ENCODE results near the gene MVB12B. TPM values are rescaled to one million over a fixed set of nuclear protein-coding genes. Genes with fewer than 3 reads are reported as not detected.

The MVB12B gene
- total RNA-seq, 1 donor, result 9.4 TPM

DNA sequence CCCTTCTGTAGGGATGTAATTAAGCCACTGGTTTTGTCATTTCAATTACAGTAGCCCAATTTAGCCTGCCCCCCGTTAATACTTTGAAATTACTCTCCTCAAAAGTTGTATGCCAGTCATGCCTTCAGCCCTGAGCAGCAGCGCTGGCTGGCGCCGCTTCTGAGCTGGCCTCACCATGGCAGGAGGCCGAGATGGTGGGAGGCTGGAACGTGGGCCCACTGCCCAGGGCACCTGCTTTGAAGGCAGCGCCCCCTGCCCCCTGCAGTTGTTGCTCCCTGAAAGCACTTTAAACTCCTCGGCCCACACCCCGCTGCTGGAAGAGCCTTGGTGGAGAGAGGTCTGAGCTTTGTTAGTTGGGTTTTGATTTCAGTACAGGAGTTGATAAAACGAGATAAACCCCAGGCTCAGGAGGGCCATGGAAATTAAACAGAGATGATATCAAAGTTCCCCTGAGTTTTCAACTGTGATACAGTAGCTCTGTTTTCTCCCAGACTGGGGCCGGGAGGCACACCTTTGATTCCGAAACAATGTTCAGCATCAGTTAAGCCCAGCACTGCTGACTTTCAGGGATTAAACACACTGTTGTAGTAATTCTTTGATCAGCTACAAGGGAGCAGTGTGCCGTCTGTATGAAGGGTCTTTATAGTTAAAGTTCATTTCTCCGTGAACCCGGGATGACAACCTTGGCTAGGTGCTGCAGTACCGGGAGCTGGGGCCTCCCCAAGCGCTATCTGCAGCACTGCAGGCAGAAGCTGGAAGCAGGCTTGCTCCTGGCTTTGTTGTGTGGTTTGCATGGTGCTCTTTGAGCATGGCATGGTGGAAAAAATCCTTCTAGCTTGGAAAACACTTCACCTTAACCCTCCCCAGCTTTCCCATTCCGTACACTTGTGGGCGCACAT is 9.5 kb downstream of the MVB12B start:
- H3K4me1 ChIP-seq (ENCODE audit: insufficient read depth, low read length), result peaks cover 39% of the 10 kb centered on the region
- H3K9me3 ChIP-seq (ENCODE audit: low read depth, low read length), result no peaks in the 10 kb centered on the region
- no peaks in the 10 kb centered on the region for H3K27me3 ChIP-seq (ENCODE audit: insufficient read depth, low read length)
- H3K4me3 ChIP-seq (ENCODE audit: low read length), result no peak overlapping the region

DNA sequence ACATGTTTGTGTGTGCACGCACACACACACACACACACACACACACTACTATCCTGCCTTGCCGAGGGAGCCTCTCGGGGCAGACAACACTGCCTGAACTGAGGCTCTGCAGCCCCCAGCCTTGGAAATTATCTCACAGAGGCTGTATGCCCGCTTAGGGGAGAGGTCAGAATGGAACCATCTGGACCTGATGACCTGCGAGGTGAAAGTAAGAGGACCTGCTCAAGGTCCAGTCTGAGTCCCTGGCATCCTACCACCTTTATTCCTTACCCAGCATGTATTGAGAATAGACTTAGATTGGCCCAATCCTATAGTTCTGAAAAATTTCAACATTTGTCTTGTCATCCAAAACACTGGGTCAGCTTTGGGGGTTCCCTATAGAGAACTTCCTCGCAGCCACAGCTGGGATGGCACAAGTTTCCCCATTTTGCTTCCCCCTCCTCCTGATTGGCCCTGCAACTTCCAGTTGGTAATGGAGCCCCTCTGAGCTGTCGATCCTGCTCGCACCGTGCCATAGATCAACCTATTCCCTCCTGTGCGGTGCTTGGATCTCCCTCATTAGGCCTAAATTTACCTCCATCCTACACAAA is 10.2 kb downstream of the MVB12B start:
- H3K27me3 ChIP-seq (ENCODE audit: insufficient read depth, low read length), result no peaks in the 10 kb centered on the region
- H3K4me1 ChIP-seq (ENCODE audit: insufficient read depth, low read length), result peaks cover 35% of the 10 kb centered on the region
- no peaks in the 10 kb centered on the region for H3K9me3 ChIP-seq (ENCODE audit: low read depth, low read length)
- no peak overlapping the region for H3K4me3 ChIP-seq (ENCODE audit: low read length)

DNA sequence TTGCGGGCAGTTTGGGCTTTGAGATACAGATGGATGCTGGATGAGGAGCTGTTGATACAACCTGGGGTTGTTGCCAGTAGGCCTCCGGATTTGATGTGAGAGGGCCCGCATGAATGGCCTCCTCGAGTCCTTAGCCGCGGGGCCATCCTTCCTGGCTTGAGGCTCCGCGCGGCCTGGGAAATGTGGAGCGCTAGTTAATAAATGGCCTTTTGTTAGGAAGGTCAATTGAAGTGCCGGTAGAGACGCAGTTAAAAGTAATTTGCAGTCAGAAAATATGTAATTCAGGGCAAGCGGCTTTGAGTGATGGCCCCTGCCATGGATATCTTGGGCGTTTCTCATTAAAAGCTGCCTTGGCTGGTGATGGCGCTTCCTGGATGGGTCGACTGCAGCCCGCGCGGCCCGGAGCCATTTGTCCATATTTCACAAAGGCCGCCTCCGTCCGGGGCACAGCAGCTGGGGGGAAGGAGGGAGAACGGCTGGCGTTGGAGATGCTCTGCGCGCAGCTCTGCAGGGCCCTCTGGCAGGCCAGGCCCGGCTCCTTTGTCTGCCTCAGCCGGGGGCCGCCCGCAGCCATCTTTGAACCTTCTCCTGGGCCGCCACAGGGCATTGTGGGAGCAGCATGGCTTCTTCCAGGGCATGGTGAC is 11.2 kb downstream of the MVB12B start:
- peaks cover 32% of the 10 kb centered on the region for H3K4me1 ChIP-seq (ENCODE audit: insufficient read depth, low read length)
- no peaks in the 10 kb centered on the region for H3K9me3 ChIP-seq (ENCODE audit: low read depth, low read length)
- H3K27me3 ChIP-seq (ENCODE audit: insufficient read depth, low read length), result no peaks in the 10 kb centered on the region
- H3K4me3 ChIP-seq (ENCODE audit: low read length), result no peak overlapping the region

DNA sequence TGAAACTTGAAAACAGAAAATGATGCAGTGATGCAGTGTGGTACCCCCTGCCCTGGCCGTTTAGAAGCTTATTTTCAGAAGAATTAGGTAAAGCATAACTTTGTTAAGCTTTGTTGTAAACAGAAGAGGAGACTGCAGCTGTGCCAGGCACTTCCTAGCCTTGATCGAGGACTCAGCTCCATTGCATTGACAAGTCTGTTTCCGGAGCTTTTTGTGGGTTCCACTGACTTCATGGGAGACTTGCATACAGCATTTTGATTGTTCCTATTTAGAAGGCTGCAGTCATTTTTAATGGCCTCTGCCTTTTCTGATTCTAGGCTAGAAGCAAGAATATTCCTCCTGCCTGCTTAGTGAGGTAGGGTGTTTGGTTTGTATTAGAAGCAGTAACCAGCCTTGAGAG is 12.3 kb downstream of the MVB12B start:
- no peak overlapping the region for H3K4me3 ChIP-seq (ENCODE audit: low read length)
- peaks cover 32% of the 10 kb centered on the region for H3K4me1 ChIP-seq (ENCODE audit: insufficient read depth, low read length)
- no peaks in the 10 kb centered on the region for H3K27me3 ChIP-seq (ENCODE audit: insufficient read depth, low read length)
- H3K9me3 ChIP-seq (ENCODE audit: low read depth, low read length), result no peaks in the 10 kb centered on the region

DNA sequence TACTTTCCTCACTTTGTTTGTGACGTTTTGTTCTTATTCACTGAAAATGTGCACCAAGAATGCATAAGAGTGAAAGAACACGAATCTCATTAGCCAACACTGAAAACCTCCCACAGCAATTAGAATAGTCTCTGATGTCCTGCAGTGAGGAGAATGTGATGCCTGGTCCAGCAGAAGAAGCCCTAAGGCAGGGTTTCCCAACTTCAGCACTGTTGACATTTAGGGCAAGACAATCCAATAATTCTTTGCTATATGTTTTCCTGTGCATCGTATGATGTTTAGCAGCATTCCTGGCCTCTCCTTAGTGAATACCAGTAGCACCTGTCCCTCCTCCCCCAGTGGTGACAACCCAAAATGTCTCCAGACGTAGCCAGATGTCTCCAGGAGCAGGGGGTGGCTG is 14.8 kb downstream of the MVB12B start:
- Histone ChIP-seq H3K4me1 (ENCODE audit: insufficient read depth, low read length) (peaks cover 29% of the 10 kb centered on the region), H3K27me3 (ENCODE audit: insufficient read depth, low read length) (no peaks in the 10 kb centered on the region), H3K4me3 (ENCODE audit: low read length) (no peak overlapping the region), H3K9me3 (ENCODE audit: low read depth, low read length) (no peaks in the 10 kb centered on the region)

DNA sequence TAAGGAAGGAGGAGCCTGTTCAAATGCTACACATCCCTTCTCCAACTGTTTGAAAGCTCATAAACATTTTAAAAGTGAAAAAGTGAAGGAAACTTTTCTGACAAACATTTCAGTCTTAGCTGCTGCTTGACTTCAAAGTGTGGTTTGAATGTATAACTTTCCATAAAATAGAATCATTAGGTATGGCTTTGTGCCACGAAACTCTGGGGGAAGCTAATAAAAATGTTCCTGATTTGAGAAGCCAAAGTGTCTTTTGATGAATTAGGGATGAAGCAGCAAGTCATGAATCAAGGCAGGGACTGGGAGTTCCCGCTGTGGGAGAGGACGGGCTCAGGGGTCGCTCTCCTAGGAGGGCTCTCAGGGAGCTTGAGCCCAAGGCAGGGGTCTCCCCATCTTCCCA is 15.3 kb downstream of the MVB12B start:
- no peaks in the 10 kb centered on the region for H3K27me3 ChIP-seq (ENCODE audit: insufficient read depth, low read length)
- no peak overlapping the region for H3K4me3 ChIP-seq (ENCODE audit: low read length)
- H3K4me1 ChIP-seq (ENCODE audit: insufficient read depth, low read length), result peaks cover 28% of the 10 kb centered on the region
- H3K9me3 ChIP-seq (ENCODE audit: low read depth, low read length), result no peaks in the 10 kb centered on the region

DNA sequence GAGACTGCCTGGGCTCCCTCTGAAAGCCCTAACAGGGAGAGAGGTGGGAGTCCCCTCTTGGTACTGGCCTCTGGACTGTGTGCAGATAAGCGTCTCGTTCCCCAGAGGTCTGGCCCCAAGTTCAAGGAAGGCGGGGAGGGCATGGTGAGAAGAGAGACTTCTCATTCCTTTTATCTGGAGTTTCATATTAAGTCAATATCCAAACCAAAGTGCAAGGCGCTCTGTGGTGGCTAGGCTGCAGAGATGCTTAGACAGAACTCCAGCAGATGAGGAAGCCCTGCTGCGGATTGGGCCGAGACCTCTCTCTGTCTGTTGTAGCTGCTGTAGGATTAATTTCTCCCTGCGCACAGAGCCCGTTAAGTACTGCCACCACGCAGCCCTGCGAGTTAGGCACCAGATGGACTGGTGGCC is 16.0 kb downstream of the MVB12B start:
- no peaks in the 10 kb centered on the region for H3K9me3 ChIP-seq (ENCODE audit: low read depth, low read length)
- peaks cover 28% of the 10 kb centered on the region for H3K4me1 ChIP-seq (ENCODE audit: insufficient read depth, low read length)
- H3K27me3 ChIP-seq (ENCODE audit: insufficient read depth, low read length), result no peaks in the 10 kb centered on the region
- no peak overlapping the region for H3K4me3 ChIP-seq (ENCODE audit: low read length)

DNA sequence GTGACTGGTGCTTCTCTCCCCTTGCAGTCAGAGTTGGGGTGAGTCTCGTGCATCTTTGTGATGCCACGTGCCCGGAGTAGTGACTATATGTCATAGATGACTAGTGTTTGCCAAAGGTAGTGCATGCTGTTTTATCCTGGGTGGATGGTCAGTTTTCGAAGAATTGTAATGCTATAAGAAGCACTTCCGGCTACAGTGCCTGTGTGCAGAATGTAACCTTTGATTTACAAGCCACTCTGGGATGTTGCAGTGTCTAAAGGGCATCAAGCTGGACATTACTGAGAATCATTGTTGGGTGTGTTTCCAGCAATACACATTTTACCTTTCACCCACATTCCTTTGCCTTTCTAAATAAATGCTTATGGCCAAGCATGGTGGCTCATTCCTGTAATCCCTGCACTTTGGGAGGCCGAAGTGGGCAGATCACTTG is 16.7 kb downstream of the MVB12B start:
- peaks cover 29% of the 10 kb centered on the region for H3K4me1 ChIP-seq (ENCODE audit: insufficient read depth, low read length)
- H3K4me3 ChIP-seq (ENCODE audit: low read length), result no peak overlapping the region
- no peaks in the 10 kb centered on the region for H3K27me3 ChIP-seq (ENCODE audit: insufficient read depth, low read length)
- H3K9me3 ChIP-seq (ENCODE audit: low read depth, low read length), result no peaks in the 10 kb centered on the region

DNA sequence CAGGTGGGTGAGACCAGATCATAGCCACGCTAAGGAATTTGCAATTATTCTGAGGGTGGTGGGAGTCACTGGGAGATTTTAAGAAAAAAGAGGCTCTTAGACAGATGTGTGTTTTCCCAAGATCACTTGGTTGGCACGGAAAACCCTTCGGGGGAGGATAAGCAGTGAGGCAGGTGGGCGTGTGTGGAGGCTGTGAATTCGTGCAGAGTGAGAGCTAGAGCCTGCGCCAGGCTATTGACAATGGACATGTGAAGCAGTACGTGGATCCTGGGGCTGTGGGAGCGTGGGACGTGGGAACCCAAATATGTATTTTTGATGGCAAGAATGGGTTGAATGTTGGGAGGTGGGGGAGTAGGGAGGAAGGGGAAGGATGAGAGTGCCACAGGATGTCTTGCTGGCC is 19.4 kb downstream of the MVB12B start:
- Histone ChIP-seq H3K9me3 (ENCODE audit: low read depth, low read length) (no peaks in the 10 kb centered on the region), H3K4me3 (ENCODE audit: low read length) (no peak overlapping the region), H3K27me3 (ENCODE audit: insufficient read depth, low read length) (no peaks in the 10 kb centered on the region)

DNA sequence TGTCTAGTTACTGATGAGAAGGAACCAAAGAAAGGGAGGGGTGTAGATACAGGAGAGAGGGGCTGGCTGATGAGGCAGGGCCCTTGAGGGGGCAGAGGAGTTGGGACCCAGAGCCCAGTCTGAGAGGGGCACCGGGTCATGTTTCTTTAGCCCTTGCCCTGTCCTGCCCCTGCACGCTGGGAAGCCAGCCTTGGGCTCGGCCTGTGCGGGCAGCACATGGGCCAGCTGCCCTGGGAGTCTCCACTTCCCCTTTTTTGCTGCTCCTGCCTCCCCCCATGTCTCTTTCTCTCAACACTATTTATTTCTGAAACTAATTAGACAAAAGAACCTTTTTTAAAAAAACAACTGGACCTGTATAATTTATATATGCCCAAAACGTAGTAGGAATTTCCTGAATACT is 20.5 kb downstream of the MVB12B start:
- peaks cover 27% of the 10 kb centered on the region for H3K4me1 ChIP-seq (ENCODE audit: insufficient read depth, low read length)
- H3K4me3 ChIP-seq (ENCODE audit: low read length), result no peak overlapping the region
- no peaks in the 10 kb centered on the region for H3K27me3 ChIP-seq (ENCODE audit: insufficient read depth, low read length)
- H3K9me3 ChIP-seq (ENCODE audit: low read depth, low read length), result no peaks in the 10 kb centered on the region

More for the DNA sequence above, 19.4 kb downstream of the MVB12B start:
- H3K4me1 ChIP-seq (ENCODE audit: insufficient read depth, low read length), result peaks cover 27% of the 10 kb centered on the region

DNA sequence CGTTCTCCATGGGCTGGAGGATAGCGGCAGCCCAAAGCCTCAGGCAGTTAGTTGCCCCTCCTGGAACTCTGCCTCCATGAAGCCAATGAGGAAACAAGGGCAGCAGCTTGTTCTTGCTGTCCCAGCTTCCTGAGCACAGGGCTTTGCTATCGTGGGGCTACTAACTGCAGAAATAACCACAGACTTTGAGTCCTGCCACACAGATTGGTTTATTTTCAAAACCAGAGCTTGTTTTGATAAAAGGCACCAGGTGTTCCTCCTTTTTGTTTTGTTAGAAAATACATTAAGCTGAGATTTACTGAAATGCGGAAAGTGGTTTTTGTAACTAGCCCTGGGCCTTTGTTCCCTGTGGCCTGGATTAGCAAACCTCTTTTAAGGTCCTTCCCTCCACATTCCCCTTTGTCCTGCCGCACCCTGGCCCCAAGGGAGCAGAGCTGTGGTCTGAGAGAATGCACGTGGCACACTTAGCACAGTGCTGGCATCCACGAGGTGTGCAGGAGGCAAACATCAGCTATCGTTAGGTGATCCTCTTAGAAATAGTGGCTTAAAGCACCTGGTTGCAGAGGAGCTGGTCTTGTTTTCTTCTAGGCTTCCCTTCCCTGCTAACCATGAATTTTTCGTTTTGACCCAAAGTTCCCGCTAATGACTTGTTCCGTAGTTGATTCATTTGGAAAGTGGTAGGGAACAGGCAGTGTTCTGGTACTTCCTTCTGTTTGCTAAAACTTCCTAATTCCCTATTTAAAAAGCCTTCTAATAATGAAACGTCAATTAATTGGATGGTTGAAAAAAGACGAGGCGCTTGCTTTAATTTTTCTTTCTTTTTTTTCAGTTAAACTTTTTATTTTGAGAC is 21.5 kb downstream of the MVB12B start:
- Histone ChIP-seq H3K4me3 (ENCODE audit: low read length) (no peak overlapping the region), H3K27me3 (ENCODE audit: insufficient read depth, low read length) (no peaks in the 10 kb centered on the region), H3K9me3 (ENCODE audit: low read depth, low read length) (no peaks in the 10 kb centered on the region), H3K4me1 (ENCODE audit: insufficient read depth, low read length) (peaks cover 27% of the 10 kb centered on the region)

DNA sequence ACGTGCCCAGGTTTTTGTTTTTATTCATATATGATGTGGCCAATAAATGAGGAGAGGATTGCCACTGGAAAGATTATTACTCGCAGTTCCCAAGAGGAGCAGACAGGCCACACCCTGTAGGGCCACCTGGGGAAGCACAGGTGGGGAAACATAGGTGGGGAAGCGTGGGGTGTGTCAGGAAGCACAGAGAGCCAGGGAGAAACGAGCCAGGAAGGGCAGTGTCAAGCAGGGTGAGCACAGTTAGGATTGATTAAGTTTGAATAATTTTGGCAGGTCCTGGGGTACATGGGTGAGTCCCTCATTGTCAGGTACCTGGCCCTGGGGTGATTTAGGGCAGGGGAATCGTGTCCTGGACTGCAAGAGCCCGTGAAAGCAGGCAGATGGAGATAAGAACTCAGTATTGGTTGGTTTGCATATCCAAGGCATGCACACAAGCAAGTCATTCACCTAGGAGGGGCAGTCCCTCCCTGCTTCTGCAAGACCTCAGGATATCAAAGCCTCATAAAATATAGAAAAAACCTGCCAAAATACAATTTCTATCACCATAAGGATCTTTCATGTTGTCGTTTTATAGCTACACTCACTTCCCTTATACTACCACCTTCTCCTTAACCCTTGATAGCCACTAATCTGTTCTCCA is 22.4 kb downstream of the MVB12B start:
- H3K4me3 ChIP-seq (ENCODE audit: low read length), result no peak overlapping the region
- H3K27me3 ChIP-seq (ENCODE audit: insufficient read depth, low read length), result no peaks in the 10 kb centered on the region
- H3K9me3 ChIP-seq (ENCODE audit: low read depth, low read length), result no peaks in the 10 kb centered on the region
- H3K4me1 ChIP-seq (ENCODE audit: insufficient read depth, low read length), result peaks cover 27% of the 10 kb centered on the region

DNA sequence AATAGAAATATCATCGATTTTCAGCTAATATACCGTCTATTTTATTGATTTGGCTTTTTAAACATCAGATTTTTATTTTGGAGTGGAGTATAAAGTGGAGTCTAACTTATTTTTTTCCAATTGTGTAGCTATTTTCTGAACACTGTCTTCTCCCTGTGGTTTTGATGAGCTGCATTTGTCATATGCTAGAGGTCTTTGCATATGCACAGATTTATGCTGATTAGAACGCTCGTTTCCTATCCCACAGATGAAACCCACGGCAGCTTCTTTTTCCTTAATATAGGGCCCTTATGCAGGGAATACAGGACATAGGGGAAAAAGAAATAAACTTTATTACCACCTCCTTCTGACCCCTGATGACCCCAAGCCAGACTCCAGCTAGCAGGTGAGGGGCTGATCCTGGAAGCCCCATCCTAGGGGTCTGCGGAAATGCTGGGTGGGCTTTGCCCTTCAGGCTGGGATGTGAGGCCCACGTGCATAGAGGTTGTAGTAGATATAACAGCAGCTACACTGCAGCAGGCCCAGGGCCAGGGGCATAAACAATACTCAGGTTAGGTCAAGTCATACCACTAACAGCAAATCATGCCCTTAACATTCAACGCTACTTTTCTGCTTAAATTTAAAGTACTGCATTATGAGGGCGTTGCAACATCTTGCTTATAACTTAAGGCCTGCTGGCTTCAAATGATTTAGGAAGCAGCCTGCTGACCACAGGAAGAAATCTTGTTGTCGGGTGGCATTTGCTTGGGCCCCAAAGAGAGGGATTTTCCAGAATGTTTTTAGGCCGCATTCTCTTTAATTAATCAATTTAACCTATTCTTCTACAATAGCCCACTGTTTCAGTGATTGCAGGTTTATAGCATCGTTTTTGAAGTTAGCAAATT is 28.5 kb downstream of the MVB12B start:
- Histone ChIP-seq H3K9me3 (ENCODE audit: low read depth, low read length) (peaks cover 9% of the 10 kb centered on the region), H3K4me1 (ENCODE audit: insufficient read depth, low read length) (peaks cover 7% of the 10 kb centered on the region), H3K27me3 (ENCODE audit: insufficient read depth, low read length) (no peaks in the 10 kb centered on the region), H3K4me3 (ENCODE audit: low read length) (no peak overlapping the region)
